Activated T-helper 2 cell treated with anti-CD3 and anti-CD28 coated beads, Interferon-gamma antibody, Interleukin-2, Interleukin-4, amounts not matched to agents 10 μg/mL and 5 μg/mL and 100 μg/mL, durations not matched to agents 14 hours and 24 hours and 36 hours (primary cell): ENCODE measurements around the gene ULK4. TPM values are rescaled to one million over a fixed set of nuclear protein-coding genes. Genes with fewer than 3 reads are reported as not detected.
"Not testable (repeated sequence)": the region's sequence is repeated elsewhere in the genome, so short reads cannot be mapped to it uniquely, and the experiment has no call there.

Experiments used
- DNase-seq: peaks from one replicate; pipeline ENCODE4 v3.0.0; 2021; ENCODE audit warnings: low spot score
- H3K27ac Mint-ChIP-seq: one replicate; pipeline ENCODE4 v1.8.0; 2021; ENCODE audit warnings: mixed read lengths
- H3K27me3 Mint-ChIP-seq: one replicate; pipeline ENCODE4 v1.8.0; 2021; ENCODE audit warnings: low read depth, mixed read lengths
- H3K36me3 Mint-ChIP-seq: one replicate; pipeline ENCODE4 v1.8.0; 2021; ENCODE audit warnings: low read depth, mixed read lengths
- H3K4me1 Mint-ChIP-seq: one replicate; pipeline ENCODE4 v1.8.0; 2021; ENCODE audit warnings: low read depth, mixed read lengths
- H3K4me3 Mint-ChIP-seq: one replicate; pipeline ENCODE4 v1.8.0; 2021; ENCODE audit warnings: low read depth, mild to moderate bottlenecking, moderate library complexity, mixed read lengths
- H3K9me3 Mint-ChIP-seq: one replicate; pipeline ENCODE4 v1.8.0; 2021; ENCODE audit warnings: mixed read lengths
- intact Hi-C: fragments of 100-400 bp; cut with micrococcal nuclease; formaldehyde crosslinking; loops from one replicate; pipeline ENCODE4 v1.15.1; 2023
- total RNA-seq: library from RNA; stranded (reverse); gene quantifications from 2 replicates; pipeline ENCODE4 v1.2.3, GENCODE V29; 2022

The ULK4 gene
- total RNA-seq, 1 donor from 2014 or later, result 7.5 TPM

GRCh38 chr3:41709213-41709612, 252.7 kb downstream of the ULK4 start:
- H3K4me1 Mint-ChIP-seq, H3K36me3 Mint-ChIP-seq, H3K4me3 Mint-ChIP-seq, H3K27me3 Mint-ChIP-seq, H3K9me3 Mint-ChIP-seq, H3K27ac Mint-ChIP-seq, intact Hi-C loops, DNase-seq: not testable (repeated sequence)

DNA sequence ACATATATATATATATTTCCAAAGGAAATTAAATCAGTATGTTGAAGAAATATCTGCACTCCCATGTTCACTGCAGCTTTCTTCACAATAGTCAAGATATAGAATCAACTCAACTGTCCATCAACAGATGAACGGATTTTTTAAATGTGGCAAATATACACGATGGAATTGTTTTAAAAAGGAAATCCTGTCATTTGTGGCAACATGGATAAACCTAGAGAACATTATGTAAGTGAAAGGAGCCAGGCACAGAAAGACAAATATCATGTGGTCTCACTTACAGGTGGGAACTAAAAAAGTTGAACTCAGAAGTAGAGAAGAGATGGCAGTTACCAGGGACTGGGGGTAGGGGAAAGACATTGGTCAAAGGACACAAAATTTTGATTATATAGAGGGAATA, 253.7 kb downstream of the ULK4 start:
- Mint-ChIP-seq H3K27ac (no peak overlapping the region), H3K4me3 (no peak overlapping the region), H3K36me3 (no peaks in the 10 kb centered on the region), H3K9me3 (no peaks in the 10 kb centered on the region), H3K4me1 (no peaks in the 10 kb centered on the region), H3K27me3 (no peaks in the 10 kb centered on the region)
- DNase-seq, result no peak
- intact Hi-C loops, result no loop called here

DNA sequence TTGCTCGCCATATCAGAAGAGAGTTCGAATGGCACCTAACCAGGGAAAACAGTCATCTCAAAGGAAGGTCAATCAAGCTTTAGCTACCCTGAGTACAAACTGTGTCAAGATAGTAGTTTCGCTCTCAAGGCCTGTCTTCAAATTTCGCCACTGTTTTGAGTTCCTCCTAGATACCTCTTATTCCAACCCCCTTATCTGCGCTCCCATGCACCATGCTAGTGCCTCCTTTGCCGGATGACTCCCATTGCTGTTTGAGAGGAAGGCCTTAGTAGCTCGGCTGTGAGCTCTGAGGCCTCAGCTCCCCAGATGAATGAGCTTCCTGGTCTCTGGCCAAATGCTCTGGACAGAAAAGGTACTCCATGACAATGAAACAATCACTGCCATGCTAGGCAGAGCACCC, 256.0 kb downstream of the ULK4 start:
- H3K27me3 Mint-ChIP-seq, result no peaks in the 10 kb centered on the region
- no peak overlapping the region for H3K27ac Mint-ChIP-seq
- intact Hi-C loops, result no loop called here
- no peak for DNase-seq
- H3K36me3 Mint-ChIP-seq, result no peaks in the 10 kb centered on the region
- H3K9me3 Mint-ChIP-seq, result no peaks in the 10 kb centered on the region
- no peaks in the 10 kb centered on the region for H3K4me1 Mint-ChIP-seq
- H3K4me3 Mint-ChIP-seq, result no peak overlapping the region

- Mint-ChIP-seq H3K27ac (no peak overlapping the region), H3K9me3 (no peaks in the 10 kb centered on the region), H3K27me3 (no peaks in the 10 kb centered on the region), H3K36me3 (no peaks in the 10 kb centered on the region), H3K4me3 (no peak overlapping the region), H3K4me1 (no peaks in the 10 kb centered on the region)
- no peak for DNase-seq
- intact Hi-C loops, result no loop called here
These were observed 260.7 kb downstream of the ULK4 start for GRCh38 chr3:41701191-41701698.

DNA sequence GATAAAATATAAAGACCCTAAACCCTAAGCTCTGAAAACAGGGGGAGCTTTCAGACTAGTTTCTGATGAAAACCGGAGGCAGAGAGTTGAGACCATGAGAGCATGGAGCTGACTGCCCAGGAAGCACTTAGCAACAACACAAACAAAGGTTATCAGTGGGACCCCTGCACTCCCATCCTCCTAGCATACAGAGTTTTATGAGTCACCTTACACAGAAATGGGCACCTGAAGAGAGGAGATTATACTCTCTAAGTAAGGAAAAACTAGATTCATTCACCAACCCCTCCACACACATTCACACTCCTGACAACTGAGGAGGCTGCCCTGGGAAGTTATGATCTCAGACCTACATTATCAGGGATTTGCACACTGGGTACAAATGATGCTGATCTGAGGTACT, 261.7 kb downstream of the ULK4 start:
- no peaks in the 10 kb centered on the region for H3K27me3 Mint-ChIP-seq
- H3K36me3 Mint-ChIP-seq, result no peaks in the 10 kb centered on the region
- DNase-seq, result no peak
- no peak overlapping the region for H3K4me3 Mint-ChIP-seq
- intact Hi-C loops, result no loop called here
- no peaks in the 10 kb centered on the region for H3K9me3 Mint-ChIP-seq
- H3K27ac Mint-ChIP-seq, result no peak overlapping the region
- H3K4me1 Mint-ChIP-seq, result no peaks in the 10 kb centered on the region

DNA sequence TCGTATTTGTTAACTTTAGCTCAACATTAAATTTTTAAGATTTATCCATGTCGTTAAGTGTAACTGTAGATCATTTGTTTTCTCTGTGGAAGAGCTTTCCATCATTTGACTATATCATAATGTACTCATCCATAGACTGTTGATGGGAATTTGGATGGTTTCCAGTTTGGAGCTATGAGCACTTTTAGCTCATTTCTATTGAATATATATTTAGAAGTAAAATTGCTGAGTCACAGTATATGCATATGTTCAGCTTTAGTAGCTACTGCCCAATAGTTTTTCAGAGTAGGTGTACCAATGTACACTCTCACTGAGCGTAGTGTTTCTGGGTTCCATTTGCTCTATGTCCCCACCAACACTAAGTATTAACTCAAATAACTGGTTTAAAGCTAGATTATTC, 263.0 kb downstream of the ULK4 start:
- Mint-ChIP-seq H3K36me3 (no peaks in the 10 kb centered on the region), H3K4me3 (no peak overlapping the region), H3K27ac (no peak overlapping the region), H3K27me3 (no peaks in the 10 kb centered on the region), H3K4me1 (no peaks in the 10 kb centered on the region), H3K9me3 (no peaks in the 10 kb centered on the region)
- intact Hi-C loops, result loop anchor here (5.0 kb wide), 1 partner anchor 183 kb away; no protein-coding TSS in a partner anchor
- DNase-seq, result no peak

GRCh38 chr3:41697702-41698101, 264.2 kb downstream of the ULK4 start:
- Mint-ChIP-seq H3K4me1 (no peaks in the 10 kb centered on the region), H3K27me3 (no peaks in the 10 kb centered on the region), H3K27ac (no peak overlapping the region), H3K4me3 (no peak overlapping the region), H3K36me3 (no peaks in the 10 kb centered on the region), H3K9me3 (no peaks in the 10 kb centered on the region)
- intact Hi-C loops, result loop anchor here (5.0 kb wide), 1 partner anchor 185 kb away; no protein-coding TSS in a partner anchor
- DNase-seq, result no peak

DNA sequence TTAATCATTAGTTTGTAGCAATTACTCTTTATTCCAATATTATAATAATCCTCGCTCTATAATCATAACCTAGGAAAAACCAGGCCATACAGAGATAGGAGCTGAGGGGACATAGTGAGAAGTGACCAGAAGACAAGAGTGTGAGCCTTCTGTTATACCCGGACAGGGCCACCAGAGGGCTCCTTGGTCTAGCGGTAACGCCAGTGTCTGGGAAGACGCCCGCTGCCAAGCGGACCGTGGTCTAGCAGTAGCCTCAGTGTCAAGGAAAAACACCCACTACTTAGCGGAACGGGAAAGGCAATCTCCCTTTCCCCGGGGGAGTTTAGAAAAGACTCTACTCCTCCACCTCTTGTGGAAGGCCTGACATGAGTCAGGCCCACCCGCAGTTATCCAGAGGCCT, 266.1 kb downstream of the ULK4 start:
- intact Hi-C loops, result loop anchor here (5.0 kb wide), 1 partner anchor 186 kb away; no protein-coding TSS in a partner anchor
- not testable (repeated sequence) for H3K9me3 Mint-ChIP-seq, H3K27me3 Mint-ChIP-seq, H3K4me1 Mint-ChIP-seq, H3K27ac Mint-ChIP-seq, DNase-seq, H3K36me3 Mint-ChIP-seq, H3K4me3 Mint-ChIP-seq

- no peaks in the 10 kb centered on the region for H3K4me1 Mint-ChIP-seq
- H3K27me3 Mint-ChIP-seq, result no peaks in the 10 kb centered on the region
- no peaks in the 10 kb centered on the region for H3K36me3 Mint-ChIP-seq
- H3K4me3 Mint-ChIP-seq, result no peak overlapping the region
- no peak overlapping the region for H3K27ac Mint-ChIP-seq
- no peak for DNase-seq
- no peaks in the 10 kb centered on the region for H3K9me3 Mint-ChIP-seq
- intact Hi-C loops, result no loop called here
These were observed 268.1 kb downstream of the ULK4 start for GRCh38 chr3:41693799-41694198.

GRCh38 chr3:41690766-41691563, 270.9 kb downstream of the ULK4 start:
- H3K4me1 Mint-ChIP-seq, result no peaks in the 10 kb centered on the region
- no peak overlapping the region for H3K4me3 Mint-ChIP-seq
- intact Hi-C loops, result no loop called here
- no peak overlapping the region for H3K27ac Mint-ChIP-seq
- no peaks in the 10 kb centered on the region for H3K9me3 Mint-ChIP-seq
- H3K27me3 Mint-ChIP-seq, result no peaks in the 10 kb centered on the region
- no peak for DNase-seq
- no peaks in the 10 kb centered on the region for H3K36me3 Mint-ChIP-seq

GRCh38 chr3:41688595-41689380, 273.1 kb downstream of the ULK4 start:
- intact Hi-C loops, result no loop called here
- no peaks in the 10 kb centered on the region for H3K36me3 Mint-ChIP-seq
- DNase-seq, result no peak
- H3K27me3 Mint-ChIP-seq, result no peaks in the 10 kb centered on the region
- no peak overlapping the region for H3K4me3 Mint-ChIP-seq
- H3K4me1 Mint-ChIP-seq, result no peaks in the 10 kb centered on the region
- H3K9me3 Mint-ChIP-seq, result no peaks in the 10 kb centered on the region
- no peak overlapping the region for H3K27ac Mint-ChIP-seq

DNA sequence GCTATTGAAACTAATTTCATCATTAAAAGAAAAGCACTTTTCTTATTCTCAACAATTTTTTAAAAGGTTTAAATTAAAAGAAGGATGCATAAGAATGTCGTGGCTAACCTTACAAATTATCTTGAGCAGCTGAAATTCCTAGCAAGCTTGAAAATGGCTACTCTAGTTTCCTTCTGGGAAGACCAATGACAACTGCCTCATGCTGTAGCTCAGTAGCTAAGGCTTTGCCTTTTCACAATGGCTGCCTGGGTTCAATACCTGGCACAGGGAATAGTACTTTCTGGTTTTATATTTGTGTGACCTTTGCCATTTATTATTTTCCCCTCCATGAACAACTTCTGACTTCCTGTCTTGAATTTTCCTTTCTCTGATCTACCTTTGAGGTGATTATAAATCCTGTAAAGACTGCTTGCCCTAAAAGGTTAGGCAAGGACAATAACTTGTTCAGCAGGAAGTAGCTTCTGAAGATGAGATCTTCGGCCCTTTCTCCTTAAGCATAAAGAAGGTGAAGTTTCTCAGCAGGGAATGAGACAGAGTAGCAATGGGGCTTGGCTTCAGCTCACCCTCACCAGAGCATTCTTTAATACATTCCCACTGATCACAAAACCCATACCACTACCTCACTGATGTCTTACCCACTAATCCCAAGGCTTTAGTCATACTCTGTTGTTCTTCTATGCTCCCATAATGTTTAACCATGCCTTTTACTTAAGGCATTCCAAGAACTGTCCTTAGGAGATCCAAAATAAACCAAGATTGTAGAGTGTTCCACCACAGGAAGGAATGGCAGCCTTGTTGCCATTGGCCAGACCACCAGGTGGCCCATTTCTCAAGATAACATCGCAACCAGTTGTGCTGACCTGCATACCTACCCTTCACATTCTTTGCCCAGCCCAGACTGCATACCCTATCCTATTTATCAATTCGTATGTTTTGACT, 276.8 kb downstream of the ULK4 start:
- Mint-ChIP-seq H3K4me3 (no peak overlapping the region), H3K4me1 (no peaks in the 10 kb centered on the region), H3K27ac (no peak overlapping the region), H3K9me3 (no peaks in the 10 kb centered on the region), H3K27me3 (no peaks in the 10 kb centered on the region), H3K36me3 (no peaks in the 10 kb centered on the region)
- intact Hi-C loops, result no loop called here
- no peak for DNase-seq
